NT2/D1 (cell line): ENCODE results near the gene CFAP157.
A peak's percentile ranks its signal among the peaks of the same experiment; 100 is the strongest.

ENCODE experiments used
- DNase-seq: peaks from one replicate; pipeline ENCODE4 v3.0.0-alpha.2; 2011; ENCODE audit warnings: low read depth, low spot score
- H3K27me3 ChIP-seq: 2 replicates; pipeline ENCODE4 v1.6.0; 2011; ENCODE audit warnings: mild to moderate bottlenecking; ENCODE audit not compliant: insufficient read length, insufficient read depth
- H3K36me3 ChIP-seq: 2 replicates; pipeline ENCODE4 v1.6.1; 2011; ENCODE audit warnings: mild to moderate bottlenecking, low read length, mixed read lengths; ENCODE audit not compliant: insufficient read depth, insufficient read length
- H3K4me1 ChIP-seq: 2 replicates; pipeline ENCODE4 v1.5.1; 2011; ENCODE audit not compliant: insufficient read depth, insufficient read length
- H3K4me3 ChIP-seq: 2 replicates; pipeline ENCODE4 v1.5.1; 2011; ENCODE audit warnings: low read depth; ENCODE audit not compliant: insufficient read length
- H3K9ac ChIP-seq: 2 replicates; pipeline ENCODE4 v1.6.0; 2011; ENCODE audit warnings: low read depth; ENCODE audit not compliant: insufficient read length
- H3K9me3 ChIP-seq: 2 replicates; pipeline ENCODE4 v1.5.1; 2011; ENCODE audit warnings: mild to moderate bottlenecking, low read length; ENCODE audit not compliant: insufficient read depth
- SUZ12 ChIP-seq: IDR thresholded peaks from 2 replicates; pipeline ENCODE4 v1.6.1; 2011; ENCODE audit not compliant: insufficient read length, insufficient read depth; ENCODE audit errors: extremely low read depth
- YY1 ChIP-seq: IDR thresholded peaks from 2 replicates; pipeline ENCODE4 v1.6.1; 2011; ENCODE audit not compliant: insufficient read length, insufficient read depth
- ZNF274 ChIP-seq: IDR thresholded peaks from 2 replicates; pipeline ENCODE4 v1.6.1; 2011; ENCODE audit warnings: mild to moderate bottlenecking, low read depth, low read length

The CFAP157 gene

GRCh38 chr9:127732444-127732843 lies 25.7 kb downstream of the CFAP157 start:
- TF ChIP-seq YY1 (no peak), ZNF274 (no peak), SUZ12 (no peak)
- Histone ChIP-seq H3K4me1 (peaks cover 10% of the 10 kb centered on the region), H3K4me3 (no peak overlapping the region), H3K36me3 (peaks cover 22% of the 10 kb centered on the region), H3K27me3 (no peaks in the 10 kb centered on the region), H3K9ac (no peak overlapping the region), H3K9me3 (no peaks in the 10 kb centered on the region)
- no peak for DNase-seq

DNA sequence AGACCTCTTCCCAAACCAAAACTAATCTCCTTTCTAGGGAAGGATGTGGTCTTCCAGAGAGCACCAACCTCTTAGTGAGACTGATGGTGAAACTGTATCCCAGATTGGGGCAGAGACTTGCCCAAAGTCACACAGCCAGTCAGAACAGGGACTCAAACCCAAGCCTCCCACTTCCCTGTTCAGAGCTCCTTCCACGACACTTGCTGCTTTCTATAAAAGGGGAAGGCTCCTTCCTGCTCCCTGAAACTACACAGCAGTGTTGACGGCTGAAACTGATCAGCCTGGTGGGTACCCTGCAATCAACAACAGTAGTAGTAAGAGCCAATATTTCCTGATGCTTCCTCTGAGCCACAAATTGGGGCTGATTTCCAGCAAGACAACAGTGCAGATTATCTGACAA lies 26.8 kb downstream of the CFAP157 start:
- no peak overlapping the region for H3K4me3 ChIP-seq
- peak overlapping the region; percentile 95 for H3K9ac ChIP-seq
- peaks cover 28% of the 10 kb centered on the region for H3K36me3 ChIP-seq
- TF ChIP-seq YY1 (no peak), SUZ12 (no peak), ZNF274 (no peak)
- no peaks in the 10 kb centered on the region for H3K9me3 ChIP-seq
- DNase-seq = no peak
- no peaks in the 10 kb centered on the region for H3K27me3 ChIP-seq
- H3K4me1 ChIP-seq = peaks cover 10% of the 10 kb centered on the region

GRCh38 chr9:127734247-127734746 lies 27.5 kb downstream of the CFAP157 start:
- Histone ChIP-seq H3K4me3 (peak overlapping the region; percentile 75), H3K36me3 (peaks cover 31% of the 10 kb centered on the region), H3K27me3 (no peaks in the 10 kb centered on the region), H3K9ac (peak overlapping the region; percentile 95), H3K4me1 (peaks cover 10% of the 10 kb centered on the region), H3K9me3 (no peaks in the 10 kb centered on the region)
- DNase-seq = no peak
- TF ChIP-seq SUZ12 (no peak), ZNF274 (no peak), YY1 (no peak)

DNA sequence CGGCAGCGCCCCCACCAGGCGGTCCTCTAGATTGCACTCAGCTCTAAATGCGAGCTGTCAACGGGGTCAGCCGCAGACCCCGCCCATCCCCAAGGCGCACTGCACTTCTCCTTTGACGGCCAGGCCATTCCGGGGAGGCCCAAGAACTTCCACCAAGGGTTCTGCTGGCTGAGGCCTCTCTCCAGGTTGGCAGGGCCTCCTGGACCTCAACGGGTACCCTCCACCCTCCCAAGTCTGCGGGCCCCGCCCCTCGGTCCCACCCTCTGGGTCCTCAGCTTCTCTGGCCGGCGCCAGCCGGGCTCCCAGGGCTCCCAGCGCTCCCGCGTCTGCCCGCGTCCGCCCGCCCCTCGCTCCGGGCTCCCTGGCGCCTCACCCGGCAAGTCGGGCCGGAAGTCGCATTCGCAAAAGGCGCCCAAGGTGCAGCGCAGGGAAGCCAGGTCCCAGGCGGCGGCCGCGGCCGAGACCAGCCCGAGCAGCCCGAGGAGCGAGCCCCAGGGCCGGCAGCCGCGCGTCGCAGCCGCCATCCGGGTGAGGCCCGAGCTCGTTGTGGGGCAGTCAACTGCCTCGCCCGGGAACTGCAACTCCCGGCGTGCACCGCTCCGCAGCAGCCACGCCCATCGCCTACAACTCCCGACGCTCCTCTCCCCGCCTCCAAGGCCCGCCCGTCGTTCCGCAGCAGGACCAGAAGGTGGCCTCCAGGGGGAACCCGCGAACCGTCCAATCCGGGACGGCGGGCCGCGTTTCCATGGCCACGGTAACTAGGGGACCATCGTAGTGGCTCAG lies 28.1 kb downstream of the CFAP157 start, which contains the start of gene TOR2A:
Gene TOR2A (minus strand): TSS at position 548 of the 783 bp plus-strand sequence. CDS start 24 bp downstream, at position 524.
- no peaks in the 10 kb centered on the region for H3K27me3 ChIP-seq
- peak; percentile 97 for DNase-seq
- peak within 1 kb of the TSS; percentile 75 for H3K4me3 ChIP-seq
- peak within 1 kb of the TSS; percentile 95 for H3K9ac ChIP-seq
- peaks cover 12% of the 10 kb centered on the region for H3K4me1 ChIP-seq
- H3K9me3 ChIP-seq = no peaks in the 10 kb centered on the region
- TF ChIP-seq SUZ12 (no peak), YY1 (no peak), ZNF274 (no peak)
- H3K36me3 ChIP-seq = peaks cover 37% of the 10 kb centered on the region

GRCh38 chr9:127735530-127736185 lies 28.9 kb downstream of the CFAP157 start:
- TF ChIP-seq SUZ12 = no peak
- no peak for TF ChIP-seq ZNF274
- TF ChIP-seq YY1 = no peak
- H3K4me3 ChIP-seq = no peak overlapping the region
- no peak overlapping the region for H3K9ac ChIP-seq

GRCh38 chr9:127738666-127739065 lies 31.9 kb downstream of the CFAP157 start:
- Histone ChIP-seq H3K4me1 (peaks cover 15% of the 10 kb centered on the region), H3K27me3 (no peaks in the 10 kb centered on the region), H3K36me3 (peaks cover 22% of the 10 kb centered on the region), H3K9me3 (no peaks in the 10 kb centered on the region), H3K4me3 (no peak overlapping the region), H3K9ac (no peak overlapping the region)
- TF ChIP-seq SUZ12 (no peak), YY1 (no peak), ZNF274 (no peak)
- no peak for DNase-seq

More at GRCh38 chr9:127735530-127736185, 28.9 kb downstream of the CFAP157 start:
- DNase-seq = no peak
- Histone ChIP-seq H3K36me3 (peaks cover 41% of the 10 kb centered on the region), H3K9me3 (no peaks in the 10 kb centered on the region), H3K27me3 (no peaks in the 10 kb centered on the region), H3K4me1 (peaks cover 13% of the 10 kb centered on the region)
